HUES6 (cell line): ENCODE measurements around the gene ANKRD11.

Experiments
- H3K27ac ChIP-seq: 2 replicates; pipeline ENCODE4 v1.7.0; 2013; ENCODE audit warnings: low read depth, mild to moderate bottlenecking, low read length, inconsistent platforms
- H3K27me3 ChIP-seq: 2 replicates; pipeline ENCODE4 v1.6.1; 2013; ENCODE audit warnings: low read length; ENCODE audit not compliant: control insufficient read depth, insufficient read depth
- H3K36me3 ChIP-seq: 2 replicates; pipeline ENCODE4 v1.6.1; 2013; ENCODE audit warnings: low read length; ENCODE audit not compliant: control insufficient read depth, insufficient read depth
- H3K4me1 ChIP-seq: 2 replicates; pipeline ENCODE4 v1.6.1; 2013; ENCODE audit warnings: low read length; ENCODE audit not compliant: control insufficient read depth, insufficient read depth
- H3K4me3 ChIP-seq: 2 replicates; pipeline ENCODE4 v1.5.1; 2013; ENCODE audit warnings: low read depth, low read length
- H3K9ac ChIP-seq: one replicate; pipeline ENCODE4 v1.6.1; 2013; ENCODE audit warnings: mild to moderate bottlenecking, low read length
- H3K9me3 ChIP-seq: 2 replicates; pipeline ENCODE4 v1.6.1; 2013; ENCODE audit warnings: low read depth, low read length; ENCODE audit not compliant: control insufficient read depth, insufficient read depth

ANKRD11 gene

GRCh38 chr16:89490439-89491237 is at the start of gene ANKRD11:
ANKRD11 (minus strand) TSS chr16:89490561; CDS start chr16:89317019, 173,542 bp downstream.
- Histone ChIP-seq H3K4me3 (peak within 1 kb of the TSS; percentile 74), H3K9ac (peak within 1 kb of the TSS; percentile 83), H3K4me1 (peaks cover 27% of the 10 kb centered on the region), H3K27ac (peak within 1 kb of the TSS; percentile 80), H3K9me3 (no peaks in the 10 kb centered on the region), H3K27me3 (no peaks in the 10 kb centered on the region), H3K36me3 (no peaks in the 10 kb centered on the region)

- Histone ChIP-seq H3K36me3 (peaks cover 77% of the 10 kb centered on the region), H3K27me3 (no peaks in the 10 kb centered on the region), H3K9ac (no peak overlapping the region), H3K4me1 (no peaks in the 10 kb centered on the region), H3K27ac (no peak overlapping the region), H3K9me3 (no peaks in the 10 kb centered on the region), H3K4me3 (no peak overlapping the region)
These were observed 47.9 kb upstream of the ANKRD11 start for GRCh38 chr16:89538286-89538685.

GRCh38 chr16:89537549-89537925 is 47.2 kb upstream of the ANKRD11 start:
- Histone ChIP-seq H3K4me3 (no peak overlapping the region), H3K27ac (no peak overlapping the region)

GRCh38 chr16:89536886-89537548 is 46.7 kb upstream of the ANKRD11 start:
- no peaks in the 10 kb centered on the region for H3K27me3 ChIP-seq
- no peaks in the 10 kb centered on the region for H3K4me1 ChIP-seq
- no peaks in the 10 kb centered on the region for H3K9me3 ChIP-seq
- H3K36me3 ChIP-seq: peaks cover 82% of the 10 kb centered on the region
- no peak overlapping the region for H3K4me3 ChIP-seq
- H3K9ac ChIP-seq: no peak overlapping the region
- H3K27ac ChIP-seq: no peak overlapping the region

More at GRCh38 chr16:89537549-89537925, 47.2 kb upstream of the ANKRD11 start:
- Histone ChIP-seq H3K9ac (no peak overlapping the region), H3K9me3 (no peaks in the 10 kb centered on the region), H3K27me3 (no peaks in the 10 kb centered on the region), H3K36me3 (peaks cover 82% of the 10 kb centered on the region), H3K4me1 (no peaks in the 10 kb centered on the region)

- Histone ChIP-seq H3K4me1 (no peaks in the 10 kb centered on the region), H3K27me3 (no peaks in the 10 kb centered on the region), H3K36me3 (peaks cover 83% of the 10 kb centered on the region), H3K27ac (no peak overlapping the region), H3K4me3 (no peak overlapping the region), H3K9ac (no peak overlapping the region), H3K9me3 (no peaks in the 10 kb centered on the region)
These were observed 46.0 kb upstream of the ANKRD11 start for GRCh38 chr16:89536371-89536770.

- Histone ChIP-seq H3K36me3 (peaks cover 87% of the 10 kb centered on the region), H3K27ac (no peak overlapping the region), H3K27me3 (no peaks in the 10 kb centered on the region)
These were observed 43.9 kb upstream of the ANKRD11 start for GRCh38 chr16:89534252-89534756.

GRCh38 chr16:89531821-89532526 is 41.6 kb upstream of the ANKRD11 start:
- no peak overlapping the region for H3K4me3 ChIP-seq
- no peaks in the 10 kb centered on the region for H3K27me3 ChIP-seq
- H3K27ac ChIP-seq: no peak overlapping the region
- peaks cover 87% of the 10 kb centered on the region for H3K36me3 ChIP-seq
- no peak overlapping the region for H3K9ac ChIP-seq
- H3K9me3 ChIP-seq: no peaks in the 10 kb centered on the region
- H3K4me1 ChIP-seq: no peaks in the 10 kb centered on the region

More at GRCh38 chr16:89534252-89534756, 43.9 kb upstream of the ANKRD11 start:
- Histone ChIP-seq H3K4me3 (no peak overlapping the region), H3K9me3 (no peaks in the 10 kb centered on the region), H3K4me1 (no peaks in the 10 kb centered on the region), H3K9ac (no peak overlapping the region)

- Histone ChIP-seq H3K27me3 (no peaks in the 10 kb centered on the region), H3K9me3 (no peaks in the 10 kb centered on the region), H3K4me3 (no peak overlapping the region), H3K4me1 (no peaks in the 10 kb centered on the region), H3K27ac (no peak overlapping the region), H3K36me3 (peaks cover 94% of the 10 kb centered on the region), H3K9ac (no peak overlapping the region)
These were observed 40.3 kb upstream of the ANKRD11 start for GRCh38 chr16:89530401-89531381.

GRCh38 chr16:89529097-89529496 is 38.7 kb upstream of the ANKRD11 start:
- Histone ChIP-seq H3K27me3 (no peaks in the 10 kb centered on the region), H3K9me3 (no peaks in the 10 kb centered on the region), H3K4me3 (no peak overlapping the region), H3K4me1 (no peaks in the 10 kb centered on the region), H3K36me3 (peaks cover 94% of the 10 kb centered on the region), H3K27ac (no peak overlapping the region), H3K9ac (no peak overlapping the region)
